Fibroblast of skin of right biceps (primary cell): ENCODE results near the gene ING2.

ENCODE experiments used
- DNase-seq: peaks from one replicate; pipeline ENCODE4 v3.0.0-alpha.2; 2013

Gene ING2

GRCh38 chr4:183499801-183500200 lies 5.1 kb upstream of the ING2 start:
- no peak for DNase-seq

GRCh38 chr4:183503497-183504063 lies 1.3 kb upstream of the ING2 start:
- DNase-seq = no peak

- DNase-seq = peak; percentile 98
Measured at GRCh38 chr4:183504064-183504929, 561 bp upstream of the ING2 start.

GRCh38 chr4:183505611-183506388 lies 942 bp downstream of the ING2 start:
- peak; percentile 88 for DNase-seq

GRCh38 chr4:183506389-183506735 lies 1.5 kb downstream of the ING2 start:
- no peak for DNase-seq

- no peak for DNase-seq
Measured at GRCh38 chr4:183507925-183508696, 3.3 kb downstream of the ING2 start.

- no peak for DNase-seq
Measured at GRCh38 chr4:183508697-183509335, 4.0 kb downstream of the ING2 start.

GRCh38 chr4:183515411-183515810 lies 10.6 kb downstream of the ING2 start:
- no peak for DNase-seq

GRCh38 chr4:183517194-183517593 lies 12.3 kb downstream of the ING2 start:
- no peak for DNase-seq

- no peak for DNase-seq
Measured at GRCh38 chr4:183517781-183518180, 12.9 kb downstream of the ING2 start.

- DNase-seq = no peak
Measured at GRCh38 chr4:183522821-183523220, 18.0 kb downstream of the ING2 start.

- DNase-seq = no peak
Measured at GRCh38 chr4:183527326-183527725, 22.5 kb downstream of the ING2 start.

GRCh38 chr4:183532821-183533220 lies 28.0 kb downstream of the ING2 start:
- peak; percentile 90 for DNase-seq

GRCh38 chr4:183533698-183534097 lies 28.8 kb downstream of the ING2 start:
- DNase-seq = no peak

- DNase-seq = no peak
Measured at GRCh38 chr4:183540410-183541009, 35.7 kb downstream of the ING2 start.

- no peak for DNase-seq
Measured at GRCh38 chr4:183541010-183541751, 36.3 kb downstream of the ING2 start.

- DNase-seq = peak; percentile 16
Measured at GRCh38 chr4:183541752-183542040, 36.8 kb downstream of the ING2 start.

- DNase-seq = no peak
Measured at GRCh38 chr4:183543435-183543834, 38.6 kb downstream of the ING2 start.

GRCh38 chr4:183544109-183544508 lies 39.3 kb downstream of the ING2 start:
- no peak for DNase-seq

GRCh38 chr4:183546376-183546775 lies 41.5 kb downstream of the ING2 start:
- no peak for DNase-seq

- no peak for DNase-seq
Measured at GRCh38 chr4:183548306-183548705, 43.4 kb downstream of the ING2 start.
